Stimulated activated naive CD8-positive, alpha-beta T cell treated with anti-CD3 and anti-CD28 coated beads, Interleukin-15, Interleukin-2, amounts not matched to agents 100 U/mL and 50 U/mL, for 24 hours (primary cell): ENCODE measurements around the gene NELFA.

Source experiments
- ATAC-seq: fragments of 150-1000 bp; cut with Tn5 transposase; one replicate; pipeline ENCODE4 v1.10.0; 2021
- DNase-seq: peaks from one replicate; pipeline ENCODE4 v3.0.0; 2021

NELFA gene

GRCh38 chr4:1964971-1965370, 43.8 kb downstream of the NELFA start:
- no peak for ATAC-seq

GRCh38 chr4:1964443-1964842, 44.3 kb downstream of the NELFA start:
- ATAC-seq (no peak), DNase-seq (no peak)

More at GRCh38 chr4:1964971-1965370, 43.8 kb downstream of the NELFA start:
- DNase-seq: no peak

DNA sequence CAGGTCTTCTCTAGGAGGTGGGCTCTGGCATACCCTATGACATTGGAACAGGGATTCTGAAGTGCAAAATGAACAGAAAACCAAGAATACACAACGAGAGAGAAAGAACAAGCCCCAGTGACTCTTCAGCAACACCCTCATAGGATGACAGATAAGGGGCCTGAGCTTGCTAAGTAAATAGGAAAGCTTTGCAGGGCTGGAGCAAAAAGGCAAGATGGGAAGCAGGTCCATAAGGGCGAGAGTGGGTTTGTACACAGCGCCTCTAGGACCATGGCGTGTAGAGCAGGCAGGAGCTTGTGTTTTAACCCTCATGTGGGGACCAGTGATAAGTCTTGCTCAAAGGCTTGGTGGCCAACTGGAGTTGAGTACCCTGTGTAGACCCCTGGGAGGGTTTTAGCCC, 45.8 kb downstream of the NELFA start:
- ATAC-seq (no peak), DNase-seq (no peak)

GRCh38 chr4:1961563-1961962, 47.2 kb downstream of the NELFA start:
- no peak for ATAC-seq

GRCh38 chr4:1961038-1961437, 47.7 kb downstream of the NELFA start:
- DNase-seq: no peak
- ATAC-seq: no peak

More at GRCh38 chr4:1961563-1961962, 47.2 kb downstream of the NELFA start:
- DNase-seq: no peak

DNA sequence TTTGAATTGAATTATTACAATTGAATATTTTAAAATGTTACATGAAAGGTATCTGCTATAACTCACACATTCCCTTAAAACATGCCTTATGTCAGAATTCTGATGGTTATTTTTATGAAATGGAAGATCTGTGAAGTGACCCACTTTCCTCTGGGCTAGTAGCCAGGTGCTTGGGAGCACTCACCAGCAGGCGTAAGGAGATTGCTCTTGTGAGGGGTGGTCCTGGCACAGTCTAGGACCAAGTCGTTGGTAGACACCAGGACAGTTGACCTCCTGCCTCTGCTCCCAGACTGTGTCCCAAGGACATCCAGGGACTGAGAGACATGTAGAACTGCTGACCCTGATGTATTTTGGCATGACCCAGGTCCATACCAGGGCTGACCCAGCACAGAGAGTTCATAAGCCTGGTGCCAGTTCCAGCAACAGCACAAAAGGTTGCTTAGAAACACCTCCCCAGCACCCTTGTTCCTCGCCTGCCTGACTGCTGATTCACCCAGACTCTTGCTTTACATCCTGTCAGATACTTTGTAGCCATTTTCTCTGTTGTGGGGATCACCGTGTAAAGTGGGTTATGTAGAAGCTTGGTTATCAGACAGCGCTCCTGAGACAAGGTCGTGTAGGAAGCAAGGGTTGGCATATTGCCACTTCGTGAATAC, 48.5 kb downstream of the NELFA start:
- ATAC-seq: no peak
- DNase-seq: no peak

DNA sequence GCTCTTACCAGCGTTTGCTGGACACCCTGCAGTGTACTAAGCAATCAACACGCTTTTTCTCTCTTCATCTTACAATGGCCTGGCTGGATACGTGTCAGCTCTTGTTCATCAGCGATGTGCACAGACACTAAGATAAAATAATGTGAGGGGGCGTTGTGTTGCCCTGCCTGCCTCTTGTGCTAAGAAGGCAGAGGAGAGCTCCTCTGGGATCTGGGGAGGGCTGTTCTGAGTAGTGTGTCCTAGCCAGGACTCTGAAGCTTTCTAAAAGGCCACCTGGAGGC, 49.7 kb downstream of the NELFA start:
- ATAC-seq: no peak
- DNase-seq: no peak

DNA sequence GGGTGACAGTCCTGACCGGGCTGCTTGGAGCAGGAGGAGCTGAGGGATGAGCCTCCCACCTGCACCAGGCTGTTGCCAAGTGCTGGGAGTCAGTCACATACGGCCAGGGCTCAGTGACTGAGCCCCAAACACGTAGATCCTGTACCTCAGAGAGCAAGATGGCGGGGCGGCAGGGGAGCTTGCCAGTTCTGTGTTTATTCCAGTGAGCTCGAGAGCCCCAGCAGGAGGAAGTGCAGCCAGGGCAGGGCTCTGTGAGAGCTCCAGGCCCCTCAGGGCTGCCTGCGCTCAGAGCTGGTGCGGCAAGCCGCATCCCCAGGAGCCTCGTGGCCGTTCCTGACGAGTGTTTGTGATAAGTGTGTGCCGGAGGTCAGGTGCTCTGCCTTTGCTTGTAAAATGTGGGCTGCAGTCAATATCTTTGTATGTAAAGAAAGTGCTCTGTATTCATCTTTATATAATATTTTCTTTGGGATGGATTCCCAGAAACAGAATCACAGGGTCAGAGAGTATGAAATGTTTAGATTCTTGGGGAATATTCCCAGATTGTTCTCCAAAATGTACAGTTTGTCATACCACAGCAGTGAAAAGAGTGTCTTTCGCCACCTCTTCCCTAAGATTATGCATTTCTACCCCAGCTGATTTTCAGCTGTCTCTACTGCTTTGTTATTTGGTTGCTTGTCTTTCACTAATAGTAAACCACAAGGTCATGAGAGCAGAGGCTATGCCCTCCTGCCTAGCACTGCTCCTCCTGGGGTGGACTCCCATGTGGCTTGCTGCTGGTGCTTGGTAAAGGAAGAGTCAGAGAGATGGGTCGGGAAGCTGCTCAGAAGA, 50.3 kb downstream of the NELFA start:
- no peak for ATAC-seq

GRCh38 chr4:1956631-1957030, 52.1 kb downstream of the NELFA start:
- ATAC-seq: no peak

More for the DNA sequence above, 50.3 kb downstream of the NELFA start:
- no peak for DNase-seq

GRCh38 chr4:1953335-1953734, 55.4 kb downstream of the NELFA start:
- ATAC-seq: no peak
- no peak for DNase-seq

More at GRCh38 chr4:1956631-1957030, 52.1 kb downstream of the NELFA start:
- no peak for DNase-seq

GRCh38 chr4:1952719-1953118, 56.1 kb downstream of the NELFA start:
- DNase-seq (no peak), ATAC-seq (no peak)

GRCh38 chr4:1952058-1952700, 56.6 kb downstream of the NELFA start:
- DNase-seq: no peak
- no peak for ATAC-seq

DNA sequence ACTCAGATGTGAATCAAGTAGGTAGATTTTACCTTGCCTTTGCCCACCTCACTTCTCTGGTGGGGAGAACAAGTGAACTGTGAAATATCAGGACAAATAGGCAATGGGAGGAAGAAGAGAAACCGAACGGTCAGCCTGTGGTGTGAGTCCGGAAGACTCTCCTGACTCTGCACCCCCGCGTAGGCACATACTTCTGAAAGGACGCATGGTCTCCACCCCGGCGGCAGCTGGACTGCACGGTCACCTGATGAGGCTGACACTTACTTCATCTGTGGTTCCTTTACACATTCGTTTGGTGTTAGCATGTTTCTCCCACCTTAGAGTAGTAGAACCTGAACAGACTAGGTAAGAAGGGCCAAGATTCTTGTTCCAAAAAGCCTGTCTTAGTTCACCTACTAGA, 58.4 kb downstream of the NELFA start:
- no peak for DNase-seq
- ATAC-seq: no peak

- ATAC-seq (no peak), DNase-seq (no peak)
Observed at GRCh38 chr4:1948892-1949436, 59.8 kb downstream of the NELFA start.

- DNase-seq: no peak
- ATAC-seq: no peak
Observed at GRCh38 chr4:1948232-1948631, 60.5 kb downstream of the NELFA start.

DNA sequence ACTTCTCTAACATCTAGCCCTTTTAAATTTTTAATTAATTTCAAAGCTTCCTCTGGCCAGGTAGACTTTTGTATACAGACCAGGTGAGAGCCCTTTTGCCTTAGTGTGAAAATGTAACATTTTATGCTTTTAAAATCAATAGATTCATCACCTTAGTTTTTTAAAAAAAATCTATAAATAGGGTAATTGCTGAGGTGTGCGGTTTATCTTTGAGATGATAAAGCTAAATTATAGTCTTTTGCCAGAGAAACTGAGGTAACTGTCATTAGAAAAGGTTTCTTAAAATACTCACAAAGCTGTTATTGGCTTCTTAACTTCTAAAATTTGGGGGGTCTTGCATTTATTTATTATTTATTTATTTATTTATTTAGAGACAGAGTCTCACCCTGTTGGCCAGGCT, 62.9 kb downstream of the NELFA start:
- ATAC-seq (no peak), DNase-seq (no peak)

- DNase-seq (no peak), ATAC-seq (no peak)
Observed at GRCh38 chr4:1945124-1945895, 63.5 kb downstream of the NELFA start.

GRCh38 chr4:1943928-1944327, 64.8 kb downstream of the NELFA start:
- DNase-seq: no peak
- ATAC-seq: no peak

GRCh38 chr4:1940566-1940965, 68.2 kb downstream of the NELFA start:
- DNase-seq (no peak), ATAC-seq (no peak)

- DNase-seq (no peak), ATAC-seq (no peak)
Observed at GRCh38 chr4:1939664-1940509, 68.9 kb downstream of the NELFA start.

DNA sequence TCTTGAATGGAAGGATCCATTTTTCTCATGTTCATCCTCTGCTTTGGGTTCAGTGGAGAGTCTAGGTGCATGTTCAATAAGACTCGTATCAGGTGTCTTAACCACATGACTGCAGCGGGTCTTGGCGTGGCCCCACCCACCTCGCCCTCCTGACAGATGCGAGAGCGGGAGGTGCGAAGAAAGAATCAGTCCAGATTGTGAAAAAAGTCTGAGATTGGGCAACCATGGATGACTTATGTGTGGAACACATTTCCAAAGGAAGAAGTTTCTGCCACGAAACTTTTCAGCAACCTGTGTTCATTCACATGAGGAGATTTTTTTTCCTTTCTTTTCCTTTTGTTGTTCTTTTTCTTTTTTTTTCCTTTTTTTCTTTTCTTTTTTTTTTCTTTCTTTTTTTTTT, 70.7 kb downstream of the NELFA start:
- ATAC-seq (no peak), DNase-seq (no peak)
